H1 (cell line): ENCODE data around the gene KLK8.

ENCODE experiments used
- JUN ChIP-seq: IDR thresholded peaks from 2 replicates; pipeline ENCODE4 v1.6.1; 2011; ENCODE audit warnings: low read depth, mild to moderate bottlenecking, improper control_type of control experiment, low read length
- TF ChIP-seq, protein P1 (sequence below): IDR thresholded peaks from 2 replicates; pipeline ENCODE4 v1.6.1; 2011; ENCODE audit warnings: low read depth, mild to moderate bottlenecking, low read length; ENCODE audit not compliant: insufficient read depth
- TF ChIP-seq, protein P2 (sequence below), 3 experiments: IDR thresholded peaks; 1 replicate in 2 of 3; 2 replicates in 1 of 3; pipeline versions ENCODE4 v1.5.1 to v1.6.1; 2011; ENCODE audit warnings: low read length in 3 of 3, mild to moderate bottlenecking in 3 of 3, inconsistent platforms in 2 of 3, low read depth in 1 of 3, moderate library complexity in 1 of 3; ENCODE audit not compliant: insufficient read depth in 1 of 3; ENCODE audit errors: control extremely low read depth in 1 of 3

DNA sequence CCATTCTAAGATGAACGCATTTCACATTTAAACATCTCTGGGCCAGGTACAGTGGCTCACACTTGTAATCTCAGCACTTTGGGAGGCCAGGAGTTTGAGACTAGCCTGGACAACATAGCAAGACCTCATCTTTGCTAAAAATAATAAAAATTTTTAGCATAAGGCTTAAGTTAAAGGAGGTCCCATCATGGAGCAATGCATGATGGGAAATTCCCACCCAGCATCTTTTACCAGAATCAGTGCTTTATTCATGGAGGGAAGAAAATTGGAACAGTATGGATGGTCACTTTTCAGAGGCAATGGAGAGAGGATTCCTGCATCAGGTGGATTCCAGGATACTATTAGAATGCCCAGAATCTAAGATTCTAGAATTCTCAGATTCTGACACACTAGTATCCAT lies 3.8 kb upstream of the KLK8 start:
- no peak for TF ChIP-seq JUN
- TF ChIP-seq, protein P1, sequence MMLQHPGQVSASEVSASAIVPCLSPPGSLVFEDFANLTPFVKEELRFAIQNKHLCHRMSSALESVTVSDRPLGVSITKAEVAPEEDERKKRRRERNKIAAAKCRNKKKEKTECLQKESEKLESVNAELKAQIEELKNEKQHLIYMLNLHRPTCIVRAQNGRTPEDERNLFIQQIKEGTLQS: no peak
- TF ChIP-seq, protein P2, sequence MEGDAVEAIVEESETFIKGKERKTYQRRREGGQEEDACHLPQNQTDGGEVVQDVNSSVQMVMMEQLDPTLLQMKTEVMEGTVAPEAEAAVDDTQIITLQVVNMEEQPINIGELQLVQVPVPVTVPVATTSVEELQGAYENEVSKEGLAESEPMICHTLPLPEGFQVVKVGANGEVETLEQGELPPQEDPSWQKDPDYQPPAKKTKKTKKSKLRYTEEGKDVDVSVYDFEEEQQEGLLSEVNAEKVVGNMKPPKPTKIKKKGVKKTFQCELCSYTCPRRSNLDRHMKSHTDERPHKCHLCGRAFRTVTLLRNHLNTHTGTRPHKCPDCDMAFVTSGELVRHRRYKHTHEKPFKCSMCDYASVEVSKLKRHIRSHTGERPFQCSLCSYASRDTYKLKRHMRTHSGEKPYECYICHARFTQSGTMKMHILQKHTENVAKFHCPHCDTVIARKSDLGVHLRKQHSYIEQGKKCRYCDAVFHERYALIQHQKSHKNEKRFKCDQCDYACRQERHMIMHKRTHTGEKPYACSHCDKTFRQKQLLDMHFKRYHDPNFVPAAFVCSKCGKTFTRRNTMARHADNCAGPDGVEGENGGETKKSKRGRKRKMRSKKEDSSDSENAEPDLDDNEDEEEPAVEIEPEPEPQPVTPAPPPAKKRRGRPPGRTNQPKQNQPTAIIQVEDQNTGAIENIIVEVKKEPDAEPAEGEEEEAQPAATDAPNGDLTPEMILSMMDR (IDR thresholded peaks at IDR 0.05; ENCODE audit: control extremely low read depth in 1 of 3, insufficient read depth in 1 of 3, low read depth in 1 of 3, low read length in 3 of 3): no peak
